IPS DF 4.7 (cell line): Measurements from ENCODE around the gene ELF3.
"Not testable (repeated sequence)": the region's sequence is repeated elsewhere in the genome, so short reads cannot be mapped to it uniquely, and the experiment has no call there.

Experiments used
- DNase-seq: peaks from one replicate; pipeline ENCODE4 v3.0.0-alpha.2; 2013; ENCODE audit warnings: low spot score; ENCODE audit errors: extremely low read depth

The ELF3 gene

DNA sequence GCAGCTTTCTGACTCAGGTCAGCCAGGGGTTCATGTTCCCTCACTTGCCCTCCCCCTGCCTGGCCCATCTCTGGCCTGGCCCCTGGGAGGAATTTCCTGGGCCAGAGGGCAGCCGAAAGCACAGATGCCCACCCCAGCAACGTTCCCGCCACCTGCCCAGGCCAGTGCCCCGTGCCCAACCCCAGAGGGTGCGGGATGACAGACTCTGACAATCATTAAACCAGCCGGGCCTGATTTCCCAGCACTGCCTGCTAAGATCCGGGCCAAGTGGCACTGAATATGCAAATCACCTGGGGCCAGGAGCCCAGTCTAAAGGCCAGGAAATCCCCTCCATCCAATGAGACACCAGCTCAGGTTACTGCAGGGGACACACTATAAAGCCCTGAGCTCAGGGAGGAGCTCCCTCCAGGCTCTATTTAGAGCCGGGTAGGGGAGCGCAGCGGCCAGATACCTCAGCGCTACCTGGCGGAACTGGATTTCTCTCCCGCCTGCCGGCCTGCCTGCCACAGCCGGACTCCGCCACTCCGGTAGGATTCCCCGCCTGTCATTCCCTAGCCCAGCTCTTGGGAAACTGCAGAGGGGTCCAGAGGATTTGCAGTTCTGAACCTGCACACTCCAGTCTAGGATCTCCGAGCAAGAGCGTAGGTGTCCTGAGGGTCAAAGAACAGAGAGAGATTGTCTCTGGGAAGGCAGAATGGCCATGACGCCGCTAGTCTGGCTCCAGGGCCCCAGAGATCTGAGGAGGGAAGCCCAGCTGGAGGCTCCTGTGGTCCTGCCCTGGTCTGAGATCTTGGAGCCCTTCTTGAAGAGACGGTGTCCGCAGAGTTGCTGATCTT, at the start of gene ELF3:
ELF3 (plus strand) TSS at position 408 of the 836 bp plus-strand sequence. CDS start 550 bp downstream, outside the sequence.
- peak; percentile 95 for DNase-seq

- DNase-seq, result not testable (repeated sequence)
These were observed 48.0 kb upstream of the ELF3 start for GRCh38 chr1:201962382-201962781.

GRCh38 chr1:201964261-201964660, 46.1 kb upstream of the ELF3 start:
- no peak for DNase-seq

DNA sequence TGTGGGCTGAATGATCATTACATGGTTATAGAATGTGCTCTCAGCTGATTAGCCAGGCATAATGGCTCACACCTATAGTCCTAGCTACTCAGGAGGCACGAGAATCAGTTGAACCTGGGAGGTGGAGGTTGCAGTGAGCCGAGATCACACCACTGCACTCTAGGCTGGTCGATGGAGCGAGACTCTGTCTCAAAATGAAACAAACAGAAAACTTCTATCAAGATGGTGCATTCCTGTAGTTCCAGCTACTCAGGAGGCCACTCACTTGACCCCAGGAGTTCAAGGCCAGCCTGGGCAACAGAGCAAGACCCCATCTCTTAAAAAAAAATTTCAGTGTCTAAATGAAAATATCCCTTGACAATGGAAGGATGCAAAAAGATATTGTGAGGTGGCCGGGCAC, 44.2 kb upstream of the ELF3 start:
- no peak for DNase-seq

DNA sequence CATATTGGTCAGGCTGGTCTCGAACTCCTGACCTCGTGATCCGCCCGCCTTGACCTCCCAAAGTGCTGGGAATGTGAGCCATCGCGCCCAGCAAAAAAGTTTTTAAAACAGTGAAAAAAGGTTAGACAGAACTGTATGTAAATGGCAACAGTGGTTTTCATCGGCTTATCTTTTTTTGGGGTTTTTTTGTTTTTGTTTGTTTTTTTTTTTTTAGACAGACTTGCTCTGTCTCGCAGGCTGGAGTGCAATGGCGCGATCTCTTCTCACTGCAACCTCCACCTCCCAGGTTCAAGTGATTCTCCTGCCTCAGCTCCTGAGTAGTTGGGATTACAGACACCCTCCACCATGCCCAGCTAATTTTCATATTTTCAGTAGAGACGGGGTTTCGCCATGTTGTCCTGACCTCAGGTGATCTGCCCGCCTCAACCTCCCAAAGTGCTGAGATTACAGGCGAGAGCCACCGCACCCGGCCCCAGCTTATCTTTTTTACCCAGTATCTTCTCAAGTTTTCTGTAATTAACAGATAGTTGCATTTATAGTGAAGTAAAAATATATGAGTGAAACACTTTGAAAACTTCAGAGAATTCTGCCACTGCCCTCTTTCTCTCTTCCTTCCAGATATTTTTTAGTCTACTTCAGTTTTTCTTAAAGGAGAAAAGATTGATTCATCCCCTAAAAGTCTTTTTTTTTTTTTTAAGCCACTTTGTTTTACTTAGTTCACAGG, 42.0 kb upstream of the ELF3 start:
- no peak for DNase-seq

DNA sequence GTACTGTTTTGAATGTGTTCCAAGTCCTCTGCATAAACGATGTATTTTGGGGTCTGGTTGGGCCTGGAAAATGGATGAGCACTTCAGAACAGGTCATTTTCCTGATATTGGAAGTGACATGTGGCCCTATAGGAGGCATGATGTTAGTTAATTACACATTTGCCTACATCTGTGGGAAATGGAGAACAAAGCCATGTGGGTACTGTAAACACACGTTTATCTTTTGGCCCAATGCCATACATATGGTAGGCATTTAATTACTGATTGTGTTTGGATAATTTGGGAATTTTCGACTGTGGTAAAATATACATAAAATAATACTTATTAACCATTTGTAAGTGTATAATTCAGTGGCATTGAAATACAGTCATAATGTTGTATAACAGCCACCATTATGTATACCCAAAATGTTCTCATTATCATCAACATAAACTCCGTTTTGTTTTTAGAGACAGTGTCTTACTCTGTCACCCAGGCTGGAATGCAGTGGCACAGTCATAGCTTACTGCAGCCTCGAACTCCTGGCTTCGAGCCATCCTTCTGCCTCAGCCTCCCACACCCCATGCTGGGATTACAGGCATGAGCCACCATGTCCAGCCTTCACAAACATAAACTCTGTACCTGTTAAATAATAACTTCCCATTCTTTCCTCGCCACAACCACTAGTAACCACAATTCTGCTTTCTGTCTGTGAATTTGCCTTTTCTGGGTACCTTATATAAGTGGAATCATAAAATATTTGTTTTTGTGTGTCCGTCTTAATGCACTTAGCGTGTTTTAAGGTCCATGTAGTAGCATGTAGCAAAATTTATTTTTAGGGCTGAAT, 39.8 kb upstream of the ELF3 start:
- DNase-seq, result no peak

DNA sequence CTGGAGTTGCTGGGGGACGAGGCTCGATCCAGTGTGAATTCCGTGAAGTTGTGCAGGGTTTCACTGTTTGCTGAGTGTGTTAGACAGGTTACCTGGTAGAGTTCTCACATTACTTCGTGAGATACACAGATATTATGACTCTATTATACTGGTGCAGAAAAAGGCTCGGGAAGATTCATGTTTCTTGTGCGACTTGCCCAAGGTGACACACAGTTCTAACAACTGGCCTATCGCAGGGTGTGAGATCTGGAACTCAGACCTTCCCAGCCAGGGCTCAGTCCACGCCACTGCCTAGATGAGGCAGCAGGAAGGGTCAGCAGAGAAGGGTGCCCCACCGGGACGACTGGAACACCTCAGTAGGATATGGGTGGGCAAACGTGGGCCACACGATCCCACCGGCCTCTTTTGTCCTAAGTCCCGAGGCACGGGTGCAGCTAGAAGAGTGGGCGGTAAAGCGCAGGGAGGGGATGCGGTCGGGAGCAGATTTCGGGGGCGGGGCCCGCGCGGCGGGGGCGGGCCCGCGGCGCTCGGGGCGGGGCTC, 28.2 kb upstream of the ELF3 start:
- DNase-seq, result no peak

GRCh38 chr1:201982623-201983379, 27.6 kb upstream of the ELF3 start, which contains the start of gene RNPEP:
Gene RNPEP (plus strand): TSS chr1:201982648. CDS start chr1:201982667, 19 bp downstream.
- no peak for DNase-seq

DNA sequence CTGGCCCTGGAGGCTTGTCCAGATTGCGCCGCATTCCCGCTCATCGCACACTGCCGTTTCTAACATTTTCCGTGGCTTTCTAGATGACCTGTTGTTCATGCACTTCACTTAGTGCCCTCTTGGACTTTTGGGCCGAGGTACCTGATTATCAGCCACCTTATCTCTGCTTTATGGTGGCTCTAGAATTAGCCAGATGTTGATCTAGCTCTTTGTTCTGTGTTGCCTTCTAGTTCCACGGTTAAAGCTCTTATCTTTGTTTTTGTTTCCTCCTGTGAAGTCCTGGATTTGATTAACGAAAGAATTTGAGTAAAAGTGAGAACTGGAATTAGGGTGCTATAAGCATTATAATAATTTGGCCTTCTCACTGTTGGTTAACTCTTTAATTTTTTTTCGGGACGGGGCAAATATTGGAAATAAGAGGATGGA, 27.0 kb upstream of the ELF3 start:
- no peak for DNase-seq

GRCh38 chr1:201984446-201984845, 25.9 kb upstream of the ELF3 start:
- no peak for DNase-seq

GRCh38 chr1:201985355-201985754, 25.0 kb upstream of the ELF3 start:
- DNase-seq, result no peak

- no peak for DNase-seq
These were observed 21.8 kb upstream of the ELF3 start for GRCh38 chr1:201988601-201989000.

- no peak for DNase-seq
These were observed 20.8 kb upstream of the ELF3 start for GRCh38 chr1:201989354-201990128.

- DNase-seq, result no peak
These were observed 20.0 kb upstream of the ELF3 start for GRCh38 chr1:201990427-201990826.

GRCh38 chr1:201999625-202000238, 10.7 kb upstream of the ELF3 start:
- no peak for DNase-seq

DNA sequence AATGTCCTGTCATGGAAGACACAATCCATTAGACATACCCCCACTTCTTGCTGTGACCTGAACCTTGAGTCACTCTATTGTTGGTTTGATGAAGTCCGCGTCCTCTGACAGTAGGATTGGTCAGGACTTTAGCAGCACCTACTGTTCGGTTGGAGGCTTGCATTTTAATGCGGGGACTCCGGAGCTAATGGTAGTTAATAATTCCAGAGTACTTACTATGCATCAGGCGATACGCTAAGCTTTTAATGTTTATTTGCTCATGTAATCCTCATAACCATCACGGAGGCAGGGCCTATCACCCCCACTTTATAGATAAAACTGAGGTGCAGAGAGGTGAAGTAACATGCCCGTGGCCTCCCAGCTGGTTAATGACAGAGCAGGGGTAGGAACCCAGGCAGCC, 7.9 kb upstream of the ELF3 start:
- DNase-seq, result no peak

DNA sequence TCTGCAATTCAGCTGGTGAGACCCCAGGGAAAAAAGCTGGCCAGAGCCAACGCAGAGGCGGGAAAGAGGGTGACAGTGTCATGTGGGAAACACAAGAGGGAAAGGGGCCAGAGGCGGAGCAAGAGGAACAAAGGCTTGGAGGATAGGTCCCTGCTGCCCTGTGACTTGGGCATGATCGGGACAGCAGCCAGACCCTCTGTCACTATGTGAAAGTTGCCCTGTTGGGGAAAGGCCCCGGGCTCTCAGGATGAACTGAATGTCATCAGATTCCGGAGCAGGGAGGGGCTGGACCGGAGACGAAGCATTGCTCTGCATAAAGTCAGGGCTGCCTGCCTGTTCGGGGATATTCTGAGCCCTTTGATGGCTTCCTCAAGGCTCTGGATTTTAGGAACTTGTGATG, 5.7 kb upstream of the ELF3 start:
- no peak for DNase-seq

DNA sequence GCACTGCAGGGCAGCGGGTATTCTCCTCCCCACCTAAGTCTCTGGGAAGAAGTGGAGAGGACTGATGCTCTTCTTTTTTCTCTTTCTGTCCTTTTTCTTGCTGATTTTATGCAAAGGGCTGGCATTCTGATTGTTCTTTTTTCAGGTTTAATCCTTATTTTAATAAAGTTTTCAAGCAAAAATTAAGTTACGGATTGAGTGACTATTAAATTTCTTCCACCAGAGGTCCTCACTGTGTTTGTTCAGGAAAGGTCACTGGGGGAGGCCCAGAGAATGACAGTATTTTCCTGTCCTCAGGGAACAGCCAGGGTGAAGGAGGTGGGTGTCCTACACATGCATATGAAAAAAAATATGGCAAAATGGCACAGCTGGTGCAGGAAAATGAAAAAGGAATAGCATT, 4.4 kb upstream of the ELF3 start:
- DNase-seq, result no peak

- DNase-seq, result no peak
These were observed 3.1 kb upstream of the ELF3 start for GRCh38 chr1:202007304-202007703.
